Putamen (tissue), 1 donor: ENCODE data around the gene OTULINL.
"Not testable (repeated sequence)": the region's sequence is repeated elsewhere in the genome, so short reads cannot be mapped to it uniquely, and the experiment has no call there.

Experiments
- DNase-seq: peaks from one replicate; pipeline ENCODE4 v3.0.0-alpha.2; 2016; ENCODE audit warnings: low spot score

Gene OTULINL

GRCh38 chr5:14581106-14581890 is at the start of gene OTULINL:
OTULINL (plus strand) TSS chr5:14581792; CDS start chr5:14581895, 103 bp downstream.
- peak; percentile 72 for DNase-seq

- DNase-seq = no peak
Measured at GRCh38 chr5:14532180-14532579, 49.4 kb upstream of the OTULINL start.

GRCh38 chr5:14534773-14535172 is 46.8 kb upstream of the OTULINL start:
- no peak for DNase-seq

- peak; percentile 42 for DNase-seq
Measured at GRCh38 chr5:14545308-14545707, 36.3 kb upstream of the OTULINL start.

GRCh38 chr5:14545862-14546261 is 35.7 kb upstream of the OTULINL start:
- no peak for DNase-seq

- no peak for DNase-seq
Measured at GRCh38 chr5:14547666-14548065, 33.9 kb upstream of the OTULINL start.

GRCh38 chr5:14551211-14551610 is 30.4 kb upstream of the OTULINL start:
- no peak for DNase-seq

- no peak for DNase-seq
Measured at GRCh38 chr5:14552017-14552416, 29.6 kb upstream of the OTULINL start.

- DNase-seq = not testable (repeated sequence)
Measured at GRCh38 chr5:14554288-14554687, 27.3 kb upstream of the OTULINL start.

- DNase-seq = no peak
Measured at GRCh38 chr5:14556015-14556414, 25.6 kb upstream of the OTULINL start.

GRCh38 chr5:14557203-14557770 is 24.3 kb upstream of the OTULINL start:
- no peak for DNase-seq

- no peak for DNase-seq
Measured at GRCh38 chr5:14557791-14558415, 23.7 kb upstream of the OTULINL start.

GRCh38 chr5:14560091-14560595 is 21.4 kb upstream of the OTULINL start:
- DNase-seq = no peak

GRCh38 chr5:14561741-14562140 is 19.9 kb upstream of the OTULINL start:
- no peak for DNase-seq

GRCh38 chr5:14568333-14568732 is 13.3 kb upstream of the OTULINL start:
- no peak for DNase-seq

GRCh38 chr5:14569948-14570691 is 11.5 kb upstream of the OTULINL start:
- no peak for DNase-seq

- DNase-seq = no peak
Measured at GRCh38 chr5:14571901-14572300, 9.7 kb upstream of the OTULINL start.

- DNase-seq = no peak
Measured at GRCh38 chr5:14572385-14572784, 9.2 kb upstream of the OTULINL start.

GRCh38 chr5:14572836-14573235 is 8.8 kb upstream of the OTULINL start:
- DNase-seq = no peak

- DNase-seq = no peak
Measured at GRCh38 chr5:14574096-14574495, 7.5 kb upstream of the OTULINL start.

- DNase-seq = no peak
Measured at GRCh38 chr5:14574891-14575508, 6.6 kb upstream of the OTULINL start.

GRCh38 chr5:14576206-14576605 is 5.4 kb upstream of the OTULINL start:
- no peak for DNase-seq
